ENCODE measurements around the gene LYPD6B.

Gene LYPD6B

DNA sequence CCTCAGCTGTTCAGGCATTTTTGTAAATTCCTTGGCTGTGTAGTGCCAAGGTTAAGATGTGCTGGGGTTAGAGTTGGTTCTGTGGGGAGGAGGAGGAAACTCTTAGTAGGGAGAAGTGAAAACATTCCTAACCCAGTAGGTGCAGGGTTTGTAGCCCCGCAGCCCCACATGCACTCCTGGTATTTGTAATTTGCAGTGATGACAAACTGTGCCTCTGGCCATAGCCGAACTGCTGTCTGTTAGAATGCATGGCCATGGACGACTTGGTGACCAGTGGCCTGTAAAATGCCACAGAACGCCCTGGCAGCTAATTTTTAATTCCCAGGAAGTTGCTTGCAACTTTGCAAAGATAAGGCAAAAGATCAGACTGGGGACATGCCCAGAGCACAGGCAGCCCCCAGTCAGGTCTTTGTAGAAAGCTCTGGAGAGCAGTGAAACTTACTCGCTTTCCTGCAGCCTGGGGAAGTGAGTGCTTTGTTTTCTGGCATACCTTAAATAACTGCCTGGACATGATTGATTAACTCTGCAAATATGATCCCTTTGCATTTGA lies 38.4 kb downstream of the LYPD6B start:
- peaks cover 17% of the 10 kb centered on the region for H3K4me1 ChIP-seq (ENCODE audit: insufficient read depth, low read length)
- H3K4me3 ChIP-seq (ENCODE audit: low read length): no peak overlapping the region
- H3K9me3 ChIP-seq (ENCODE audit: low read length): no peaks in the 10 kb centered on the region
- H2AFZ ChIP-seq (ENCODE audit: low read depth, low read length): peak overlapping the region; percentile 29
- no peaks in the 10 kb centered on the region for H3K27me3 ChIP-seq (ENCODE audit: insufficient read depth, low read length)
- H3K36me3 ChIP-seq (ENCODE audit: insufficient read depth, low read length): no peaks in the 10 kb centered on the region

DNA sequence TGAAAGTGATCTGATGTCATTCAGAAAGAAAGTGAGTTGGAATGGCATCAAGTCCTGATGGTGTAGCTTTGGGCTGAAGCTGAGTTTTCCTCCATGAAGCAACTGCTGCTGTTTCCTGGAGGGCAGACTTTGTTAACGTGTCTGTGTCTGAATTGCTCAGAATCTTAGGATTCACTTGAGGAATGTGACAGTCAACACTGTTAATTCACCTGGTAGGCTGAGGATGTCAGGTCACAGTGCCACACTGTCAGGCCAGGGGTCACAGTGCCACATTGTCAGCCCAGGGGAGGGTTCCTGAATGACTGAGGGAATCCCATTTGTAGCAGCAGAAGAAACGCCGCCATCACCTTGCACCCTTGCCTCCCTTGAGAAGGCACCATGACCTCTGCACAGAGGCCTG lies 39.4 kb downstream of the LYPD6B start:
- Histone ChIP-seq H3K9me3 (ENCODE audit: low read length) (no peaks in the 10 kb centered on the region), H3K36me3 (ENCODE audit: insufficient read depth, low read length) (no peaks in the 10 kb centered on the region), H3K27me3 (ENCODE audit: insufficient read depth, low read length) (no peaks in the 10 kb centered on the region), H3K4me3 (ENCODE audit: low read length) (no peak overlapping the region), H3K4me1 (ENCODE audit: insufficient read depth, low read length) (peaks cover 25% of the 10 kb centered on the region), H2AFZ (ENCODE audit: low read depth, low read length) (no peak overlapping the region)

DNA sequence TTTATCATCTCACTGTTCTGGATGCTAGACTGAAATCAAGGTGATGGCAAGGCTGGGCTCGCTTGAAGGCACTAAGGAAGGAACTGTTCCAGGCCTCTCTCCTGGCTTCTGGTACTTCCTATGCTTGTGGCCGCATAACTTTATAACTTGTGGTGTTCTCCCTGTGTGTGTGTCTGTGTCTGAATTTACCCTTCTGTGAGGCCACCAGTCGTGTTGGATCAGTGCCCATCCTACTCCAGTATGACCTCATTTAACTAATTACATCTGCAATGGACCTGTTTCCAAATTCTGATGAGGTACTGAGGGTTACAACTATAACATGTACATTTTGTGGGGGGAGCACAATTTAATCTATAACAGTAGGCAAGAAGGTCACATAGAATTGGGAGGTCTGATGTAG lies 41.6 kb downstream of the LYPD6B start:
- no peaks in the 10 kb centered on the region for H3K27me3 ChIP-seq (ENCODE audit: insufficient read depth, low read length)
- no peak overlapping the region for H3K4me3 ChIP-seq (ENCODE audit: low read length)
- peaks cover 28% of the 10 kb centered on the region for H3K4me1 ChIP-seq (ENCODE audit: insufficient read depth, low read length)
- H2AFZ ChIP-seq (ENCODE audit: low read depth, low read length): no peak overlapping the region
- no peaks in the 10 kb centered on the region for H3K36me3 ChIP-seq (ENCODE audit: insufficient read depth, low read length)
- H3K9me3 ChIP-seq (ENCODE audit: low read length): no peaks in the 10 kb centered on the region

DNA sequence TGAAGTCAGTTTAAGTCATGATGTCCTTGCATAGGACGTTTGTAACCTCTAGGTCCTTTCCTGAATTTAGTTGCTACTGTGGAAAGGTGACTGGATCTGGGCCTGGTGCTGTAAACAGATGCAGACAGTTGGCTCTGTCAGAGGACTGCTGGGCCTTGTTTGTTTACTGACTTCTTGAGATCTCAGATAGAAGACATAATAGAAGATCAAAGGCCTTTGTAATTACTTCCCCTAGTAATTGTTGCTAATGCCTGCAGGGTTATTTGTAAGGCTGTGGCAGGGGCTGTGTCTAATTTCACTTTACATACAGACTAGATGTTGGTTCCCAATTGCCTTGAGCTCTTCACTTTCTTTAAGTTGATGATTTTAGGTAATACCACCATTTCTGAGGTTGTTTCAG lies 42.5 kb downstream of the LYPD6B start:
- peaks cover 28% of the 10 kb centered on the region for H3K4me1 ChIP-seq (ENCODE audit: insufficient read depth, low read length)
- no peak overlapping the region for H3K4me3 ChIP-seq (ENCODE audit: low read length)
- no peaks in the 10 kb centered on the region for H3K9me3 ChIP-seq (ENCODE audit: low read length)
- H3K36me3 ChIP-seq (ENCODE audit: insufficient read depth, low read length): no peaks in the 10 kb centered on the region
- H3K27me3 ChIP-seq (ENCODE audit: insufficient read depth, low read length): no peaks in the 10 kb centered on the region
- no peak overlapping the region for H2AFZ ChIP-seq (ENCODE audit: low read depth, low read length)

DNA sequence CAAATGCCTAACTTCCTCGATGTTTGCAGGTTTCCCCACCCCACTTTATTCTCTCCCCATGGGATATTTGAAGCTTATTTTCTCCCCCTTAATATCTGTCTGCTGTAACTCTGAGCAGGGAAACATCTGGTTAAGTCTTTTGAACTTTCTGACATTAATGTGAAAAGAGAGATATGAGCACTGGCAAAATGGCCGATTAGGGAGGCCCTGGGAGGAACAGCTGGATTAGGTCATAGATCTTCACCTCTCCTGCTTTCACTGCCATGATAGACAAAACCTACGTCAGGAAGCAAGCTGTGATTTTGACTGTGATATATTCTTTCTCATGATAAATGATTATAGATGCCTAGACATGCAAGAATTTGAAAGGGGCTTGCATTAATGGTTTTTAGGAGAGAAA lies 43.6 kb downstream of the LYPD6B start:
- Histone ChIP-seq H2AFZ (ENCODE audit: low read depth, low read length) (no peak overlapping the region), H3K4me3 (ENCODE audit: low read length) (no peak overlapping the region), H3K4me1 (ENCODE audit: insufficient read depth, low read length) (peaks cover 22% of the 10 kb centered on the region), H3K9me3 (ENCODE audit: low read length) (no peaks in the 10 kb centered on the region), H3K36me3 (ENCODE audit: insufficient read depth, low read length) (no peaks in the 10 kb centered on the region), H3K27me3 (ENCODE audit: insufficient read depth, low read length) (no peaks in the 10 kb centered on the region)

DNA sequence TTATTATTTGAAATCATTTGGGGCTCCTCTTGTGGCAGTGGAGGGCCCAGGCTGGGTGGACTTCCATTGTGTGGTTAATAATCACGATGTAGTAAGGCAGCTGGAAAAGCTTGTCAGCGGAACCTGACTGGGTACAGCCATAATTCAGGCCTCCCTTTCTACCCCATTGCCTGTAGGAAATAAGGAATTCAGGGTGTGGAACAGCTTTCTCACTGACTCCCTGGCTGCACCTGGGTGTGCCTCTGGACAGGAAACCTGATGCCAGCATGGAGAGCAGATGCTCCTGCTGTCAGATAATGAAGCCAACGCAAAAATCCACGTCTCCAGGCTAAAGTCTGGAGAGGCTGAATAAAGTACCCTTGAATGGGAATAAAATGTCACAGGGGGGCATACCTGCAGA lies 44.2 kb downstream of the LYPD6B start:
- Histone ChIP-seq H3K36me3 (ENCODE audit: insufficient read depth, low read length) (no peaks in the 10 kb centered on the region), H3K9me3 (ENCODE audit: low read length) (no peaks in the 10 kb centered on the region), H3K27me3 (ENCODE audit: insufficient read depth, low read length) (no peaks in the 10 kb centered on the region), H2AFZ (ENCODE audit: low read depth, low read length) (no peak overlapping the region), H3K4me1 (ENCODE audit: insufficient read depth, low read length) (peaks cover 16% of the 10 kb centered on the region), H3K4me3 (ENCODE audit: low read length) (no peak overlapping the region)

DNA sequence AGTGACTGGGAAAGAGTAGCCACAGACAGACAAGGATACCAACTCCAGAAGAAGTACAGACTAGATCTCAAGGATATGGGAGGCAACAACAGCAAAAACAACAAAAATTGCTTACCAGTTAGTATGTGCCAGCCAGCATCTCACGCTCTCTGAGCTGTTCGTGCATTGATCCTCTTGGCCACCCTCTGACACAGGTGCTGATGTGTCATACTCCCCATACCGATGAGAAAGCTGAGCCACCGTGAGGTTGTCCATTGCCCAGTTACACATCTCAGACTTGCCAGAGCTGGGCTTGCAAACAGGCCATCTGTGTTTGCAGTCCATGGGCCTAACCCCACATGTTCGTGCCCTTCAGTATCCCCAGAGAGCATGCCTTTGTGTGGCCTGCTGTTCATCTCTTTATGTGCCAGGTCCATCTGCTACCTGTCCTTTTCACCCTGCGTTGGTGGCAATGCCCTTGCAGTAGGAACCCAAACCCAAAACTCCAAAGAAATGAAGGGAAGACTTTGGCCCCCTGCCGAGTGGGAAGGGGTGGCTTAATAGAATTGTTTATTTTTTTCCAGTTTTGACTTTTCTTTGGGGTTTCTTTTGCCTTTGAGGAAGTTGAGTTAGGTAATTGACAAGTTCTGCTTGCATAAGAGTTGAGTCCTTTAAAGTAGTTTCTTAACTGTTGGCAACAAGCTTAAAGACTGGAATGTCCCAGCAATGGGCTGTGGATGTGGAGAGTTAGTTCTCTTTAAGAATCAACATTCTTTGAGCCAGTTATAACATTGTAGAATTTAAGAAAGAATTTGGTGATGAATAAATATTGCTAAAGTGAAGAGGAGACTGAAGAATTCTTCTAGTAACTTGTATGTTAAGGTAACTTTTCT lies 46.7 kb downstream of the LYPD6B start:
- Histone ChIP-seq H3K36me3 (ENCODE audit: insufficient read depth, low read length) (no peaks in the 10 kb centered on the region), H3K27me3 (ENCODE audit: insufficient read depth, low read length) (no peaks in the 10 kb centered on the region), H3K4me1 (ENCODE audit: insufficient read depth, low read length) (peaks cover 11% of the 10 kb centered on the region), H3K9me3 (ENCODE audit: low read length) (no peaks in the 10 kb centered on the region), H3K4me3 (ENCODE audit: low read length) (no peak overlapping the region), H2AFZ (ENCODE audit: low read depth, low read length) (no peak overlapping the region)

DNA sequence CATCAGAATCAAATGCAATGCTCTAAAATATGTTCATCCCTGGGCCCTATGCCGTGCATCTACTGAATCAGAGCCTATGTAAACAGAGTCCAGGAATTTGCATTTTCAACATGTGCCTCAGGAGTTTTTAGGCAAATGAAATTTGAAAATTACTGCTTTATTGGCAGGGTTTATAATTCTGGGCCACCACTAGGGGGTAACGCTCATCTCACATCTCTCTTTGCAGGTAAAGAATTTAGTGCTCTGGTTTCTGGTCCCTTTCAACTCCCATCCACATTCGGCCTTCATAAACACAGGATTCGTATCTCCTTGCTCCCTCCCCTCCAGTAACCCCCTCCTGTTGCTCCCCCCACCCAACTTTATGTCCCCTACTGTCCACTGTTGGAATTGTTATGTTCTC lies 49.3 kb downstream of the LYPD6B start:
- no peaks in the 10 kb centered on the region for H3K9me3 ChIP-seq (ENCODE audit: low read length)
- no peaks in the 10 kb centered on the region for H3K27me3 ChIP-seq (ENCODE audit: insufficient read depth, low read length)
- peaks cover 4% of the 10 kb centered on the region for H3K4me1 ChIP-seq (ENCODE audit: insufficient read depth, low read length)
- no peaks in the 10 kb centered on the region for H3K36me3 ChIP-seq (ENCODE audit: insufficient read depth, low read length)
- H2AFZ ChIP-seq (ENCODE audit: low read depth, low read length): no peak overlapping the region
- H3K4me3 ChIP-seq (ENCODE audit: low read length): no peak overlapping the region

DNA sequence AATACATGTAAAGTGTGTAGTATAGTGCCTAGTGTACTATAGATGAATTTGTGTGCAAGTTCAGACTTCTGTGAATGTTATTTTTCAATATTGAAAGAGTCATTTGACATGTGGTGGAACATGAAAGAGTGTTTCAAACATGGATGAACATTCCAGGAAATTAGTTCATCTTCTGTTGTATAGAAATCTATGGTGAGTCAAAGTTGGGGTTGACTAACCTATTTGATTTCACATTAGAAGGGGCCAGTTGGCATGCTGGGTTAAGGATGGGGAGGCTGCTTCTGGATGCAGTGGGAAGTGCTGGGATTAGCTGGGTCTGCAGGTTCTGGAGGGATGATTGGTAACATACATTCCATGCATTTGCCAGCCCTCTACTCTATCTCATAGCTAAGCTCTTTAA lies 50.6 kb downstream of the LYPD6B start:
- H3K9me3 ChIP-seq (ENCODE audit: low read length): no peaks in the 10 kb centered on the region
- no peak overlapping the region for H2AFZ ChIP-seq (ENCODE audit: low read depth, low read length)
- H3K36me3 ChIP-seq (ENCODE audit: insufficient read depth, low read length): no peaks in the 10 kb centered on the region
- no peak overlapping the region for H3K4me3 ChIP-seq (ENCODE audit: low read length)
- no peaks in the 10 kb centered on the region for H3K27me3 ChIP-seq (ENCODE audit: insufficient read depth, low read length)
- no peaks in the 10 kb centered on the region for H3K4me1 ChIP-seq (ENCODE audit: insufficient read depth, low read length)

DNA sequence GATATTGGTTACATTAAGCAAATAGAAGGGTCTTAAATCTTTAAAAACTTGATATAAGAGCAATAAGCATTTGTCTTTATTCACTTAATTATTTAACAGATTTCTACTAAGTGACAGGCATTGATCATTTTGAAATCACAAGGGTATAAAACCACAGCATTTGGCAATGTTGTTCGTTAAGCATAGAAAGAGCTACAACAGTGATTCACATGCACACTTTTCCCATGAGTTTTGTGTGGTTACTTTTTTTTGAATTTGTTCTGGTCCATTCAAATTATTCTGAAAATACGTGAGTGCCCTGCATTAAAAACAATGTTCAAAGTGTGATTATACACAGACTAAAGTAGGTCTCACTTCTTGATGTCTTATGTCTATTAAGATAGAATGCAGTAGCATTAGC lies 52.2 kb downstream of the LYPD6B start:
- Histone ChIP-seq H2AFZ (ENCODE audit: low read depth, low read length) (no peak overlapping the region), H3K4me1 (ENCODE audit: insufficient read depth, low read length) (no peaks in the 10 kb centered on the region), H3K4me3 (ENCODE audit: low read length) (no peak overlapping the region), H3K27me3 (ENCODE audit: insufficient read depth, low read length) (no peaks in the 10 kb centered on the region), H3K36me3 (ENCODE audit: insufficient read depth, low read length) (no peaks in the 10 kb centered on the region), H3K9me3 (ENCODE audit: low read length) (no peaks in the 10 kb centered on the region)

DNA sequence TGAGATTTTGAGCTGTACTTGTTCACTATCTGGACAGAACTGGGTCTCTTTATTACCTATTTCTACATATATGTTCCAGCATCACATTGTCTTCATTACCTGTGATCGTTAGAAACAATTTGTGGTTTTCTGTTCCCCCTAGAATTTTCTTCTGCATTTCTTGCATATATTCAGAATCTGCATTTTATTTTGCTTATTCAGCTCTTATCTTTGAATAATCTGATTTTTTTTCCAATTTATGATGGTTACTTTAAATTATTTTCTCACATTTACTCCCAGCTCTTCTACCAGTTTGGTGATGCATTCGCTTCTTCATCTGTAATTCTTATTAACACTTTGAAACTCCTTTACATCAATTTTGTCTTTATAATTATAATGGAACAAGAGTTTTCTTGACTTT lies 55.1 kb downstream of the LYPD6B start:
- H3K27me3 ChIP-seq (ENCODE audit: insufficient read depth, low read length): no peaks in the 10 kb centered on the region
- H3K4me3 ChIP-seq (ENCODE audit: low read length): no peak overlapping the region
- H3K36me3 ChIP-seq (ENCODE audit: insufficient read depth, low read length): no peaks in the 10 kb centered on the region
- no peak overlapping the region for H2AFZ ChIP-seq (ENCODE audit: low read depth, low read length)
- H3K9me3 ChIP-seq (ENCODE audit: low read length): no peaks in the 10 kb centered on the region
- no peaks in the 10 kb centered on the region for H3K4me1 ChIP-seq (ENCODE audit: insufficient read depth, low read length)

DNA sequence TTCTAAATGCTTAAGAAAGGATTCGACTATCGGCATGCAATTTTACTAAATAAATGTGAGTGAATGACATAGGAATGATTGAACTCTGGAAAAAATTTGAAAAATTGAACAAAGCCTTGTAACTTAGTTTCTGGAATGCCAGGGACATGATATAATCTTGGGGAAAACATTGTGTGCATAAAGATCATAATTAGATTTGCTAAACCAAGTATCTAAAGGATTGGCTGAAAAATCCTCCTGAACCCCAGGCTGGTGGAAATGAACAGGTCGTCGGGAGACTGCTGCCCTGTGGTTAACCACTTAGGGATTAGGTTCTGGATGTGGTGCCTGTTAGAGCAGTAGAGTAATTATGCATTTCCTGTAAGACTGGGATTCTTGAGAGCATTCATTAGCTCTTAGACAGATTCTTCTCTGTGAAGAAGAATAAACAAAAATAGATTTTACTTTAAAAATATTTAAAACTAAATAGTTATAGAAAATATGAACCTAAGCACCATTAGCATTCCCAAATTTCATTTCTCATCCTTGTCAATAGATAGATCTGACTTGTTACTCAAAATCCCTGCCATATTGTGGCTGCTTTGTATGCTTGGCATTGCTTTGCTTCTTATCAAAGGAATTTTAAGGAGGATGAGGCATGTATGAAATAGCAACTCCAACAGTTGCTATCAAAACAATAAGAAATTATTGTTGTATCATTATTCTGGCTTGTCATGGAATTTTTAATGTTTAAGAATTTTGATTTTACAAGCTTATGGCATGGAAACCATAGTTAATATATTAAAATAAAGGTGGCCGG lies 55.9 kb downstream of the LYPD6B start:
- Histone ChIP-seq H3K36me3 (ENCODE audit: insufficient read depth, low read length) (no peaks in the 10 kb centered on the region), H3K4me3 (ENCODE audit: low read length) (no peak overlapping the region), H3K27me3 (ENCODE audit: insufficient read depth, low read length) (no peaks in the 10 kb centered on the region), H3K9me3 (ENCODE audit: low read length) (no peaks in the 10 kb centered on the region), H3K4me1 (ENCODE audit: insufficient read depth, low read length) (no peaks in the 10 kb centered on the region), H2AFZ (ENCODE audit: low read depth, low read length) (no peak overlapping the region)

DNA sequence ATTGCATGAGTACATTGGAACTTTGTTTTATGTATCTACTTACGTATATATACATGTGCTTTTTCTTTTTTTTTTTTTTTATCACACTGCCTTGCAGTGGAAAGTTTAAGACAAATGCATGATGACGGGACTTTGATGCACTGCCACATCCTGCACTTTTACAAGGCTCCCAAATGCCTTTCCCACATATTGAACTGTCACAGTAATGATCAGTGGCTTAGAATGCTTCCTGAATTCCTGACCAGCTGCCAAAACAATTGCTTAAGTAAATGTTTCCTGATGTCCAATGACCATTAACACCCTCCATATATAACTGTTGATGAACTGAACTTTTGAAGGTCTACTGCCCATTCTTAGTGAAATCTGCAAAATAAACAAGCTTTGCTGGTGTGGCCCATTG lies 60.2 kb downstream of the LYPD6B start:
- Histone ChIP-seq H2AFZ (ENCODE audit: low read depth, low read length) (no peak overlapping the region), H3K4me3 (ENCODE audit: low read length) (no peak overlapping the region), H3K9me3 (ENCODE audit: low read length) (no peaks in the 10 kb centered on the region), H3K4me1 (ENCODE audit: insufficient read depth, low read length) (peaks cover 3% of the 10 kb centered on the region), H3K27me3 (ENCODE audit: insufficient read depth, low read length) (no peaks in the 10 kb centered on the region), H3K36me3 (ENCODE audit: insufficient read depth, low read length) (no peaks in the 10 kb centered on the region)
